ENCODE results near the gene GALNT11. TPM values are rescaled to one million over a fixed set of nuclear protein-coding genes. Genes with fewer than 3 reads are reported as not detected.

GALNT11 gene
- total RNA-seq, 1 donor: 42.7 TPM

DNA sequence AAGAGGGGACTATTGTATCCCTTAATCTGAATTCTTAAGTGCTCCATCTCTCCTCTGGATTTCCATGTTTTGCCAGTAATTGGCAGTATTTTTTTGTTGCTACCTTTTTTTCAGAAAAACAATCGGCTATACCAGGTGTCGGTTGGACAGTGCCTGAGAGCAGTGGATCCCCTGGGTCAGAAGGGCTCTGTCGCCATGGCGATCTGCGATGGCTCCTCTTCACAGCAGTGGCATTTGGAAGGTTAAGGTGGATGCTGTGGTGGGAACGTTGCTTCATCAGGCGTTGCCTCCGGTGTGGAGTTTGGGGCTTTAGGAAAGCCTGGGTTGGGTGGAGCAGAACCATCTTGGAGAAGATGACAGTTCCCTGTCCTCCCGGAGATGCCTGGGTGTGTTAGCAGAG lies 96.0 kb downstream of the GALNT11 start:
- H3K4me3 ChIP-seq (ENCODE audit: insufficient read depth, low read length): no peak overlapping the region
- H4K20me1 ChIP-seq (ENCODE audit: insufficient read depth, low read length): peaks cover 2% of the 10 kb centered on the region
- H2AFZ ChIP-seq (ENCODE audit: low read length): no peak overlapping the region
- no peaks in the 10 kb centered on the region for H3K27me3 ChIP-seq (ENCODE audit: insufficient read depth, low read length)
- DNase-seq (ENCODE audit: insufficient read length, low spot score, missing footprints): no peak
- no peaks in the 10 kb centered on the region for H3K4me1 ChIP-seq (ENCODE audit: insufficient read depth, low read length)
- peaks cover 3% of the 10 kb centered on the region for H3K9me3 ChIP-seq (ENCODE audit: low read depth, low read length)
- no peaks in the 10 kb centered on the region for H3K79me2 ChIP-seq (ENCODE audit: insufficient read depth, low read length)
- H3K4me2 ChIP-seq (ENCODE audit: insufficient read depth, low read length): no peak overlapping the region
- TF ChIP-seq, protein P1, sequence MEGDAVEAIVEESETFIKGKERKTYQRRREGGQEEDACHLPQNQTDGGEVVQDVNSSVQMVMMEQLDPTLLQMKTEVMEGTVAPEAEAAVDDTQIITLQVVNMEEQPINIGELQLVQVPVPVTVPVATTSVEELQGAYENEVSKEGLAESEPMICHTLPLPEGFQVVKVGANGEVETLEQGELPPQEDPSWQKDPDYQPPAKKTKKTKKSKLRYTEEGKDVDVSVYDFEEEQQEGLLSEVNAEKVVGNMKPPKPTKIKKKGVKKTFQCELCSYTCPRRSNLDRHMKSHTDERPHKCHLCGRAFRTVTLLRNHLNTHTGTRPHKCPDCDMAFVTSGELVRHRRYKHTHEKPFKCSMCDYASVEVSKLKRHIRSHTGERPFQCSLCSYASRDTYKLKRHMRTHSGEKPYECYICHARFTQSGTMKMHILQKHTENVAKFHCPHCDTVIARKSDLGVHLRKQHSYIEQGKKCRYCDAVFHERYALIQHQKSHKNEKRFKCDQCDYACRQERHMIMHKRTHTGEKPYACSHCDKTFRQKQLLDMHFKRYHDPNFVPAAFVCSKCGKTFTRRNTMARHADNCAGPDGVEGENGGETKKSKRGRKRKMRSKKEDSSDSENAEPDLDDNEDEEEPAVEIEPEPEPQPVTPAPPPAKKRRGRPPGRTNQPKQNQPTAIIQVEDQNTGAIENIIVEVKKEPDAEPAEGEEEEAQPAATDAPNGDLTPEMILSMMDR (IDR thresholded peaks at IDR 0.05; ENCODE audit: extremely low read depth, low read depth, low read length): no peak
- H3K27ac ChIP-seq (ENCODE audit: low read depth, low read length): no peak overlapping the region
- H3K36me3 ChIP-seq (ENCODE audit: insufficient read depth, low read length): peaks cover 78% of the 10 kb centered on the region

DNA sequence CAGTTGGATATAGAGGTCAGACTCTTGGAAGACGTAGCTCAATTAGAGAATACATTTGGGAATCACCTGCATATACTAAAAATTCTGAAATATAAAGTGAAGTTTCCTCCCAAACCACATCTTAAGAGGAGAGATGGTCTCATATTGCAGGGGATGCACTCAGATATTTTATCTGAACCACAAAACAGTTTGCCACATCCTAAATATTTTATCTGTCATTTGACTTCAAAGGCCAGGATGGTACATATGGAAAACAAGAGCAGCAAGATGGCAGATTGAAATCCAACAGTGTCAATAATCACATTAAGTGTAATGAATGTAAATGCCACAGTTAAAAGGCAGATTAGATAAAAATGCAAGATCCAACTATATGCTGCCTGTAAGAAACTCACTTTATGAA lies 97.1 kb downstream of the GALNT11 start:
- DNase-seq (ENCODE audit: insufficient read length, low spot score, missing footprints): no peak
- H2AFZ ChIP-seq (ENCODE audit: low read length): no peak overlapping the region
- peaks cover 2% of the 10 kb centered on the region for H4K20me1 ChIP-seq (ENCODE audit: insufficient read depth, low read length)
- no peak overlapping the region for H3K4me2 ChIP-seq (ENCODE audit: insufficient read depth, low read length)
- no peak overlapping the region for H3K4me3 ChIP-seq (ENCODE audit: insufficient read depth, low read length)
- H3K9me3 ChIP-seq (ENCODE audit: low read depth, low read length): peaks cover 9% of the 10 kb centered on the region
- H3K79me2 ChIP-seq (ENCODE audit: insufficient read depth, low read length): no peaks in the 10 kb centered on the region
- H3K4me1 ChIP-seq (ENCODE audit: insufficient read depth, low read length): no peaks in the 10 kb centered on the region
- peaks cover 75% of the 10 kb centered on the region for H3K36me3 ChIP-seq (ENCODE audit: insufficient read depth, low read length)
- H3K27me3 ChIP-seq (ENCODE audit: insufficient read depth, low read length): no peaks in the 10 kb centered on the region
- TF ChIP-seq, protein P1 (IDR thresholded peaks at IDR 0.05; ENCODE audit: extremely low read depth, low read depth, low read length): no peak
- no peak overlapping the region for H3K27ac ChIP-seq (ENCODE audit: low read depth, low read length)

DNA sequence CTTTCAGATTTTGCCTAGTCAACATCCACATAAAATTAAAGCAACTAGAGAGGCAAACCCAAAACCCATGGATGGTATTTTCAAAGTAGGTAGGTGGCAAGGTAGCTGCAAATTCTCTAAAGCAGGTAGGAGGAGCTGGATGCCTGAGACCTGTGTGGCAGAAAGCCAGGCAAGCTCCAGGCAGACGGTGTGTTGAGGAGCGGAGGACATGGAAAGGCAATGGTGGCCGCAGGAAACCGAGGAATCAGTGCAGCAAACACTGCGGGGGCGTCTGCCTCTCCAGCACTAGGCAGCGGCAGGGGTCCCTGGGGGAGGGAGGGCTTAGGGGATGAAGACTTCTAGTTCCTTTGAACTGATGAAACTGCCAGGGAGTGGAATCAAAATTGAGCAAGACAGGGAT lies 101.3 kb downstream of the GALNT11 start:
- no peak overlapping the region for H3K4me3 ChIP-seq (ENCODE audit: insufficient read depth, low read length)
- H3K4me1 ChIP-seq (ENCODE audit: insufficient read depth, low read length): no peaks in the 10 kb centered on the region
- peaks cover 2% of the 10 kb centered on the region for H4K20me1 ChIP-seq (ENCODE audit: insufficient read depth, low read length)
- no peak overlapping the region for H3K4me2 ChIP-seq (ENCODE audit: insufficient read depth, low read length)
- peaks cover 12% of the 10 kb centered on the region for H3K9me3 ChIP-seq (ENCODE audit: low read depth, low read length)
- H2AFZ ChIP-seq (ENCODE audit: low read length): no peak overlapping the region
- no peak for DNase-seq (ENCODE audit: insufficient read length, low spot score, missing footprints)
- H3K27ac ChIP-seq (ENCODE audit: low read depth, low read length): no peak overlapping the region
- TF ChIP-seq, protein P1 (IDR thresholded peaks at IDR 0.05; ENCODE audit: extremely low read depth, low read depth, low read length): no peak
- H3K79me2 ChIP-seq (ENCODE audit: insufficient read depth, low read length): no peaks in the 10 kb centered on the region
- H3K27me3 ChIP-seq (ENCODE audit: insufficient read depth, low read length): no peaks in the 10 kb centered on the region
- peaks cover 59% of the 10 kb centered on the region for H3K36me3 ChIP-seq (ENCODE audit: insufficient read depth, low read length)

DNA sequence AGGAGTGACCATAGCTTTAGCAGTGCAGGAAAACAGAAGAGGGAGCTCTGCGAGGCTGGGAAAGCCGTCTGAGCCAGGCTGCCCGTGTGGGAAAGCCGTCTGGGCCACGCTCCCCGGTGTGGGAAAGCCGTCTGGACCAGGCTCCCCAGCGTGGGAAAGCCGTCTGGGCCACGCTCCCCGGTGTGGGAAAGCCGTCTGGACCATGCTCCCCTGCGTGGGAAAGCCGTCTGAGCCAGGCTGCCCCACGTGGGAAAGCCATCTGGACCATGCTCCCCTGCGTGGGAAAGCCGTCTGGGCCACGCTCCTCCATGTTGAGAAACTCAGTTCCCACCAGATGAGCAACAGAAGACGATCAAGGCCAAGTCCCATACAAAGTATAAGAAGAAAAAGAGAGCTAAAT lies 101.8 kb downstream of the GALNT11 start:
- Histone ChIP-seq H3K79me2 (ENCODE audit: insufficient read depth, low read length) (no peaks in the 10 kb centered on the region), H3K4me1 (ENCODE audit: insufficient read depth, low read length) (no peaks in the 10 kb centered on the region), H3K4me3 (ENCODE audit: insufficient read depth, low read length) (no peak overlapping the region), H4K20me1 (ENCODE audit: insufficient read depth, low read length) (peaks cover 2% of the 10 kb centered on the region), H3K36me3 (ENCODE audit: insufficient read depth, low read length) (peaks cover 60% of the 10 kb centered on the region), H3K27me3 (ENCODE audit: insufficient read depth, low read length) (no peaks in the 10 kb centered on the region), H3K9me3 (ENCODE audit: low read depth, low read length) (peaks cover 12% of the 10 kb centered on the region), H3K27ac (ENCODE audit: low read depth, low read length) (no peak overlapping the region), H3K4me2 (ENCODE audit: insufficient read depth, low read length) (no peak overlapping the region), H2AFZ (ENCODE audit: low read length) (no peak overlapping the region)
- TF ChIP-seq, protein P1 (IDR thresholded peaks at IDR 0.05; ENCODE audit: extremely low read depth, low read depth, low read length): no peak
- DNase-seq (ENCODE audit: insufficient read length, low spot score, missing footprints): no peak
